Neural progenitor cell (in vitro differentiated cells): ENCODE data around the gene CD248.

Experiments
- EZH2 ChIP-seq: fragments of 200-600 bp; sonication (generic); IDR thresholded peaks from 2 replicates; pipeline ENCODE4 v1.6.1; 2017; ENCODE audit warnings: antibody characterized with exemption, mild to moderate bottlenecking, moderate library complexity
- EZH2phosphoT487 ChIP-seq: fragments of 200-600 bp; sonication (generic); IDR thresholded peaks from 2 replicates; pipeline ENCODE4 v1.6.1; 2017; ENCODE audit warnings: antibody characterized with exemption
- TF ChIP-seq, protein P1 (sequence below): fragments of 200-600 bp; sonication (generic); IDR thresholded peaks from 2 replicates; pipeline ENCODE4 v1.5.1; 2017; ENCODE audit warnings: antibody characterized with exemption, mild to moderate bottlenecking

DNA sequence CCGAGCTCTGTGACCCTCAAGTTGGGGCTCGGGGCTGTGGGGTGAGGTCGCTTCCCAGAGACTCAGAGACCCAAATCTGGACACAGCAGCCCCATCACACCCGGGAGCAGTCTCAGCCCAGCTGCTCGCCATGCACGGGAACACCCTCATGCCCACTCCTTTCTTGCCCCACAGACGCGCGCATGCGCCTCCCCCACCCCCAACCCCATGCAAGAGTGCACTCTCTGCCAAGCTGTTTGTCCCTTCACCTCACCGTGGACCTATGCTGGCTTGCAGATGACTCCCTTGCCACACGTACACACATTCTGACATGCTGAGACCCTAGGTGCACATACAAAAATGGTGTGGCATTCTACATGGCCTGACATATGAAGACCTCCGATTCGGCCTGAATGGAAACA lies 478 bp upstream of the CD248 start:
- TF ChIP-seq EZH2 (no peak), EZH2phosphoT487 (no peak)
- TF ChIP-seq, protein P1, sequence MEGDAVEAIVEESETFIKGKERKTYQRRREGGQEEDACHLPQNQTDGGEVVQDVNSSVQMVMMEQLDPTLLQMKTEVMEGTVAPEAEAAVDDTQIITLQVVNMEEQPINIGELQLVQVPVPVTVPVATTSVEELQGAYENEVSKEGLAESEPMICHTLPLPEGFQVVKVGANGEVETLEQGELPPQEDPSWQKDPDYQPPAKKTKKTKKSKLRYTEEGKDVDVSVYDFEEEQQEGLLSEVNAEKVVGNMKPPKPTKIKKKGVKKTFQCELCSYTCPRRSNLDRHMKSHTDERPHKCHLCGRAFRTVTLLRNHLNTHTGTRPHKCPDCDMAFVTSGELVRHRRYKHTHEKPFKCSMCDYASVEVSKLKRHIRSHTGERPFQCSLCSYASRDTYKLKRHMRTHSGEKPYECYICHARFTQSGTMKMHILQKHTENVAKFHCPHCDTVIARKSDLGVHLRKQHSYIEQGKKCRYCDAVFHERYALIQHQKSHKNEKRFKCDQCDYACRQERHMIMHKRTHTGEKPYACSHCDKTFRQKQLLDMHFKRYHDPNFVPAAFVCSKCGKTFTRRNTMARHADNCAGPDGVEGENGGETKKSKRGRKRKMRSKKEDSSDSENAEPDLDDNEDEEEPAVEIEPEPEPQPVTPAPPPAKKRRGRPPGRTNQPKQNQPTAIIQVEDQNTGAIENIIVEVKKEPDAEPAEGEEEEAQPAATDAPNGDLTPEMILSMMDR = no peak
